Activated B cell treated with CpG ODN at 0.5 μM for 24 hours (primary cell): ENCODE results near the gene KRTAP10-8. TPM values are rescaled to one million over a fixed set of nuclear protein-coding genes. Genes with fewer than 3 reads are reported as not detected.
"Not testable (repeated sequence)": the region's sequence is repeated elsewhere in the genome, so short reads cannot be mapped to it uniquely, and the experiment has no call there.

Experiments
- ATAC-seq: fragments of 200-7000 bp; cut with Tn5 transposase; one replicate; pipeline ENCODE4 v1.10.0; 2021; ENCODE audit warnings: low read depth, mild to moderate bottlenecking, moderate library complexity
- CTCF ChIA-PET: fragments of 350-600 bp; sonication (Branson Sonifier 250); formaldehyde crosslinking; loops from one replicate; lab custom pipeline; 2021; ENCODE audit warnings: antibody characterized with exemption; lab: Charles Lee
- POLR2A ChIA-PET: fragments of 350-600 bp; sonication (Branson Sonifier 250); formaldehyde crosslinking; loops from one replicate; lab custom pipeline; 2021; ENCODE audit warnings: antibody characterized with exemption; lab: Charles Lee
- DNase-seq: peaks from one replicate; pipeline ENCODE4 v3.0.0; 2022
- H3K27ac Mint-ChIP-seq: one replicate; pipeline ENCODE4 v1.8.0; 2020; ENCODE audit warnings: mixed read lengths
- H3K27me3 Mint-ChIP-seq: one replicate; pipeline ENCODE4 v1.8.0; 2021; ENCODE audit warnings: mixed read lengths
- H3K36me3 Mint-ChIP-seq: one replicate; pipeline ENCODE4 v1.8.0; 2021; ENCODE audit warnings: low read depth, mixed read lengths
- H3K4me1 Mint-ChIP-seq: one replicate; pipeline ENCODE4 v1.8.0; 2021; ENCODE audit warnings: mixed read lengths
- H3K4me3 Mint-ChIP-seq: one replicate; pipeline ENCODE4 v1.8.0; 2020; ENCODE audit warnings: mild to moderate bottlenecking, mixed read lengths
- H3K9me3 Mint-ChIP-seq: one replicate; pipeline ENCODE4 v1.8.0; 2020; ENCODE audit warnings: mixed read lengths
- CTCF ChIP-seq: fragments of 200-600 bp; IDR thresholded peaks from one replicate; pipeline ENCODE4 v1.8.0; 2022; ENCODE audit warnings: antibody characterized with exemption, mild to moderate bottlenecking
- intact Hi-C: fragments of 100-400 bp; cut with micrococcal nuclease; formaldehyde crosslinking; loops from one replicate; pipeline ENCODE4 v1.15.1; 2024
- total RNA-seq: library from RNA; stranded (reverse); gene quantifications from 2 replicates; pipeline ENCODE4 v1.2.3, GENCODE V29; 2022

KRTAP10-8 gene
- total RNA-seq, 1 donor from 2014 or later = not detected

GRCh38 chr21:44625756-44626155 is 13.9 kb downstream of the KRTAP10-8 start:
- POLR2A ChIA-PET = no interaction called here
- no peak overlapping the region for H3K4me3 Mint-ChIP-seq
- H3K27ac Mint-ChIP-seq = no peak overlapping the region

GRCh38 chr21:44626262-44626661 is 14.4 kb downstream of the KRTAP10-8 start:
- Mint-ChIP-seq H3K9me3 (peaks cover 35% of the 10 kb centered on the region), H3K36me3 (no peaks in the 10 kb centered on the region), H3K27ac (no peak overlapping the region), H3K4me3 (no peak overlapping the region), H3K27me3 (peaks cover 8% of the 10 kb centered on the region), H3K4me1 (peaks cover 5% of the 10 kb centered on the region)
- no peak for DNase-seq
- intact Hi-C loops = no loop called here
- TF ChIP-seq CTCF = no peak
- no peak for ATAC-seq
- POLR2A ChIA-PET = no interaction called here
- CTCF ChIA-PET = no interaction called here

More at GRCh38 chr21:44625756-44626155, 13.9 kb downstream of the KRTAP10-8 start:
- intact Hi-C loops = no loop called here
- DNase-seq = no peak
- no peak for TF ChIP-seq CTCF
- peaks cover 8% of the 10 kb centered on the region for H3K27me3 Mint-ChIP-seq
- H3K36me3 Mint-ChIP-seq = no peaks in the 10 kb centered on the region
- peaks cover 5% of the 10 kb centered on the region for H3K4me1 Mint-ChIP-seq
- CTCF ChIA-PET = no interaction called here
- no peak for ATAC-seq
- H3K9me3 Mint-ChIP-seq = peaks cover 31% of the 10 kb centered on the region

- no peak for TF ChIP-seq CTCF
- POLR2A ChIA-PET = no interaction called here
- Mint-ChIP-seq H3K4me1 (peaks cover 5% of the 10 kb centered on the region), H3K27ac (no peak within 1 kb of the TSS), H3K36me3 (no peaks in the 10 kb centered on the region), H3K9me3 (peaks cover 37% of the 10 kb centered on the region), H3K4me3 (no peak within 1 kb of the TSS), H3K27me3 (peaks cover 8% of the 10 kb centered on the region)
- DNase-seq (no peak), ATAC-seq (no peak)
- CTCF ChIA-PET = no interaction called here
- intact Hi-C loops = no loop called here
Observed at GRCh38 chr21:44626673-44627143, 14.8 kb downstream of the KRTAP10-8 start, which contains the start of gene KRTAP10-9. Gene KRTAP10-9 (plus strand): TSS chr21:44627093. CDS start chr21:44627172, 79 bp downstream.

GRCh38 chr21:44627181-44627822 is 15.4 kb downstream of the KRTAP10-8 start:
- H3K4me1 Mint-ChIP-seq, DNase-seq, POLR2A ChIA-PET, H3K27me3 Mint-ChIP-seq, H3K36me3 Mint-ChIP-seq, ATAC-seq, CTCF ChIA-PET, intact Hi-C loops, H3K27ac Mint-ChIP-seq, H3K4me3 Mint-ChIP-seq: not testable (repeated sequence)
- H3K9me3 Mint-ChIP-seq = peaks cover 41% of the 10 kb centered on the region

GRCh38 chr21:44627831-44628233 is 16.0 kb downstream of the KRTAP10-8 start:
- DNase-seq, H3K27ac Mint-ChIP-seq, H3K36me3 Mint-ChIP-seq, H3K4me1 Mint-ChIP-seq, ATAC-seq, intact Hi-C loops, POLR2A ChIA-PET, H3K27me3 Mint-ChIP-seq, H3K4me3 Mint-ChIP-seq, CTCF ChIA-PET: not testable (repeated sequence)
- peaks cover 37% of the 10 kb centered on the region for H3K9me3 Mint-ChIP-seq

- DNase-seq = no peak
- intact Hi-C loops = no loop called here
- Mint-ChIP-seq H3K36me3 (no peaks in the 10 kb centered on the region), H3K27ac (no peak overlapping the region), H3K4me1 (peaks cover 5% of the 10 kb centered on the region), H3K9me3 (peaks cover 32% of the 10 kb centered on the region), H3K4me3 (no peak overlapping the region), H3K27me3 (peaks cover 5% of the 10 kb centered on the region)
- ChIA-PET POLR2A (no interaction called here), CTCF (no interaction called here)
- no peak for TF ChIP-seq CTCF
- ATAC-seq = no peak
Observed at GRCh38 chr21:44628707-44629391, 17.0 kb downstream of the KRTAP10-8 start.
